ENCODE data around the gene IMPACT. TPM values are rescaled to one million over a fixed set of nuclear protein-coding genes. Genes with fewer than 3 reads are reported as not detected.

The IMPACT gene
- total and polyA plus RNA-seq, 2 of the 4 experiments (the other 2 are of a cell fraction), result 11.8 to 13.8 TPM

GRCh38 chr18:24472591-24472990 lies 46.1 kb downstream of the IMPACT start:
- no peak overlapping the region for H2AK9ac ChIP-seq (replicated peaks; ENCODE audit: low read depth, low read length, poor library complexity)
- H2BK20ac ChIP-seq (ENCODE audit: low read depth, low read length), result no peak overlapping the region
- no peaks in the 10 kb centered on the region for H3K4me1 ChIP-seq (ENCODE audit: control insufficient read depth, insufficient read depth, low read length)
- H3K14ac ChIP-seq (replicated peaks; ENCODE audit: low read depth, low read length), result no peak overlapping the region
- CTCF ChIA-PET, result interaction anchor here (1.8 kb wide), 1 partner anchor 13 kb away, joined by 5 read pairs; no protein-coding TSS in a partner anchor
- H4K20me1 ChIP-seq (ENCODE audit: insufficient read depth, low read length), result no peaks in the 10 kb centered on the region
- H4K8ac ChIP-seq (ENCODE audit: low read depth in 2 of 2, low read length in 2 of 2), result no peak overlapping the region
- in situ Hi-C loops (cut with MboI; ENCODE audit: low sequenced_read_pairs) (no loop called here), intact Hi-C loops (cut with micrococcal nuclease) (no loop called here), dilution Hi-C loops (cut with HindIII; ENCODE audit: low sequenced_read_pairs, unreplicated experiment) (no loop called here)
- no peaks in the 10 kb centered on the region for H3K9me3 ChIP-seq (ENCODE audit: control insufficient read depth, insufficient read depth, low read length)
- no peak overlapping the region for H2AK5ac ChIP-seq (ENCODE audit: low read depth, low read length)
- H2AFZ ChIP-seq (replicated peaks; ENCODE audit: low read length, poor library complexity), result no peak overlapping the region
- no peak overlapping the region for H3K4me2 ChIP-seq (ENCODE audit: low read depth, low read length)
- H3K9me1 ChIP-seq (ENCODE audit: insufficient read depth, low read length), result no peaks in the 10 kb centered on the region
- TF ChIP-seq FOS (IDR thresholded peaks at IDR 0.05; ENCODE audit: low read depth, low read length) (no peak), RCOR1 (IDR thresholded peaks at IDR 0.05; ENCODE audit: insufficient replicate concordance, low read length) (no peak), CHD1 (IDR thresholded peaks at IDR 0.05; ENCODE audit: low read depth, low read length) (no peak), NFE2L2 (IDR thresholded peaks at IDR 0.05; ENCODE audit: low read depth, low read length) (no peak)
- ATAC-seq (ENCODE audit: low read depth) (no peak), DNase-seq (no peak)
- H4K5ac ChIP-seq (ENCODE audit: low read depth, low read length), result no peak overlapping the region
- peaks cover 10% of the 10 kb centered on the region for H3K27me3 ChIP-seq (ENCODE audit: control insufficient read depth, insufficient read depth, low read length)
- H4K91ac ChIP-seq (ENCODE audit: insufficient read depth, low read depth, low read length), result no peak overlapping the region
- H2BK120ac ChIP-seq (ENCODE audit: low read depth, low read length), result no peak overlapping the region
- POLR2A ChIA-PET (ENCODE audit: unreplicated experiment), result interaction anchor here (0.6 kb wide), 1 partner anchor 164 kb away, joined by 3 read pairs; no protein-coding TSS in a partner anchor
- WGBS, 2 experiments (ENCODE audit: extremely low coverage in 2 of 2, insufficient read length in 1 of 2), result no CpG with 5 or more reads among the region's 5 CpGs
- H3K18ac ChIP-seq (ENCODE audit: low read depth, low read length), result no peak overlapping the region
- no TSS peak for BruUV-seq (replicated peaks)
- no peak overlapping the region for H2BK15ac ChIP-seq (ENCODE audit: low read depth, low read length)
- H3K4me3 ChIP-seq (ENCODE audit: insufficient read depth, low read depth, low read length), result no peak overlapping the region
- H3K27ac ChIP-seq (ENCODE audit: insufficient read depth, low read length), result no peak overlapping the region
- no peak overlapping the region for H3K4ac ChIP-seq (ENCODE audit: low read depth, low read length)
- H3K23ac ChIP-seq (ENCODE audit: low read depth, low read length), result no peak overlapping the region
- no peaks in the 10 kb centered on the region for H3K36me3 ChIP-seq (ENCODE audit: control insufficient read depth, insufficient read depth, low read length)
- H3K9ac ChIP-seq (ENCODE audit: low read depth, low read length), result no peak overlapping the region
- H3K56ac ChIP-seq (ENCODE audit: extremely low read depth, insufficient read depth, low read length), result no peak overlapping the region
- no peak overlapping the region for H2BK5ac ChIP-seq (ENCODE audit: low read depth, low read length, poor library complexity, severe bottlenecking)
- H3K79me1 ChIP-seq (ENCODE audit: low read depth in 1 of 2, low read length in 2 of 2), result no peaks in the 10 kb centered on the region
